H1 (cell line): Measurements from ENCODE around the gene PPP1R12A. TPM values are rescaled to one million over a fixed set of nuclear protein-coding genes. Genes with fewer than 3 reads are reported as not detected.

ENCODE experiments used
- CTCF ChIA-PET: fragments of 300-600 bp; sonication (Branson Sonifier 250); formaldehyde crosslinking; loops from one replicate; lab custom pipeline; 2021; ENCODE audit not compliant: partially characterized antibody; lab: Charles Lee
- POLR2A ChIA-PET: fragments of 300-600 bp; sonication (Branson Sonifier 250); formaldehyde crosslinking; loops from one replicate; lab custom pipeline; 2021; ENCODE audit warnings: inconsistent platforms; ENCODE audit not compliant: partially characterized antibody; lab: Charles Lee
- DNase-seq, 2 experiments: peaks; one replicate each; pipeline versions ENCODE4 v3.0.0 to v3.0.0-alpha.2; 2010 to 2022; ENCODE audit warnings: low spot score in 2 of 2, low read depth in 1 of 2, mixed read lengths in 1 of 2
- FAIRE-seq: peaks from 2 replicates; lab custom pipeline; 2011; peaks lifted over from hg19 to GRCh38; lab: Jason Lieb, UNC
- H2AFZ ChIP-seq: 2 replicates; pipeline ENCODE4 v1.8.1; 2012; ENCODE audit warnings: low read length, inconsistent platforms
- H2AK5ac ChIP-seq: 2 replicates; pipeline ENCODE4 v1.6.1; 2013; ENCODE audit warnings: low read depth, low read length
- H2BK120ac ChIP-seq: replicated peaks from 2 replicates; pipeline ENCODE3; 2013; ENCODE audit warnings: low read depth, low read length, inconsistent platforms
- H2BK12ac ChIP-seq: 2 replicates; pipeline ENCODE4 v1.6.1; 2013; ENCODE audit warnings: low read depth, low read length
- H2BK15ac ChIP-seq: 2 replicates; pipeline ENCODE4 v1.6.1; 2013; ENCODE audit warnings: low read length
- H2BK20ac ChIP-seq: 2 replicates; pipeline ENCODE4 v1.6.1; 2013; ENCODE audit warnings: low read length
- H2BK5ac ChIP-seq: 2 replicates; pipeline ENCODE4 v1.6.1; 2013; ENCODE audit warnings: low read depth, low read length
- H3K14ac ChIP-seq: 2 replicates; pipeline ENCODE4 v1.6.1; 2013; ENCODE audit warnings: inconsistent platforms; ENCODE audit not compliant: insufficient read length
- H3K18ac ChIP-seq: 2 replicates; pipeline ENCODE4 v1.6.1; 2013; ENCODE audit warnings: low read length; ENCODE audit errors: extremely low read depth
- H3K23ac ChIP-seq: 2 replicates; pipeline ENCODE4 v1.6.1; 2013; ENCODE audit warnings: inconsistent platforms; ENCODE audit not compliant: insufficient read length
- H3K23me2 ChIP-seq: 2 replicates; pipeline ENCODE4 v1.6.1; 2013; ENCODE audit warnings: low read depth, low read length
- H3K27ac ChIP-seq: 2 replicates; pipeline ENCODE4 v1.6.1; 2011; ENCODE audit warnings: low read depth, low read length, inconsistent platforms
- H3K27me3 ChIP-seq, 4 experiments: replicated peaks in 1 of 4; 1 replicate in 1 of 4; 2 replicates in 3 of 4; pipeline versions ENCODE4 v1.6.1 to v1.8.1; 2011 to 2013; ENCODE audit warnings: low read length in 3 of 4, mild to moderate bottlenecking in 3 of 4, inconsistent platforms in 2 of 4, mixed read lengths in 2 of 4, moderate library complexity in 1 of 4; ENCODE audit not compliant: control insufficient read depth in 3 of 4, insufficient read depth in 3 of 4; ENCODE audit errors: extremely low read depth in 1 of 4
- H3K36me3 ChIP-seq, 4 experiments: 2 replicates each; pipeline versions ENCODE4 v1.6.1 to v1.8.1; 2011 to 2013; ENCODE audit warnings: mild to moderate bottlenecking in 4 of 4, low read length in 3 of 4, moderate library complexity in 2 of 4, control low read depth in 1 of 4, inconsistent platforms in 1 of 4; ENCODE audit not compliant: insufficient read depth in 4 of 4, control insufficient read depth in 2 of 4
- H3K4ac ChIP-seq: replicated peaks from 2 replicates; pipeline ENCODE3; 2013; ENCODE audit warnings: low read length, low read depth, mixed read lengths, inconsistent platforms; ENCODE audit not compliant: insufficient read length
- H3K4me1 ChIP-seq, 4 experiments: replicated peaks in 1 of 4; 1 replicate in 1 of 4; 2 replicates in 3 of 4; pipeline versions ENCODE4 v1.6.1 to v1.8.1; 2011 to 2013; ENCODE audit warnings: low read length in 3 of 4, inconsistent platforms in 2 of 4, mixed read lengths in 1 of 4; ENCODE audit not compliant: insufficient read depth in 4 of 4, control insufficient read depth in 3 of 4
- H3K4me2 ChIP-seq, 2 experiments: 2 replicates each; pipeline versions ENCODE4 v1.6.1 to v1.8.1; 2011 to 2013; ENCODE audit warnings: low read depth in 2 of 2, low read length in 2 of 2, control low read depth in 1 of 2, inconsistent platforms in 1 of 2, mild to moderate bottlenecking in 1 of 2; ENCODE audit not compliant: insufficient read depth in 1 of 2
- H3K4me3 ChIP-seq, 4 experiments: fragments of 200-600, 300-600 bp in 1 of 4; sonication (generic), shearing (Covaris generic), sonication (Bioruptor Twin) in 1 of 4; 2 replicates each; pipeline versions ENCODE4 v1.5.1 to v1.8.1; 2011 to 2016; ENCODE audit warnings: low read length in 4 of 4, low read depth in 3 of 4, control low read depth in 2 of 4, inconsistent platforms in 2 of 4, mild to moderate bottlenecking in 2 of 4, mixed read lengths in 1 of 4, moderate library complexity in 1 of 4; ENCODE audit not compliant: insufficient read depth in 2 of 4; ENCODE audit errors: extremely low read depth in 1 of 4
- H3K56ac ChIP-seq: replicated peaks from 2 replicates; pipeline ENCODE3; 2013; ENCODE audit warnings: low read depth, mild to moderate bottlenecking, mixed read lengths, low read length, inconsistent platforms; ENCODE audit not compliant: insufficient read length
- H3K79me1 ChIP-seq: 2 replicates; pipeline ENCODE4 v1.6.1; 2013; ENCODE audit warnings: low read depth, low read length, control low read depth
- H3K79me2 ChIP-seq, 2 experiments: 2 replicates each; pipeline versions ENCODE4 v1.6.1 to v1.8.1; 2012 to 2013; ENCODE audit warnings: low read length in 2 of 2, mild to moderate bottlenecking in 2 of 2, inconsistent platforms in 1 of 2; ENCODE audit not compliant: insufficient read depth in 2 of 2, control insufficient read depth in 1 of 2
- H3K9ac ChIP-seq, 4 experiments: replicated peaks in 1 of 4; 1 replicate in 1 of 4; 2 replicates in 3 of 4; pipeline versions ENCODE4 v1.6.1 to v1.8.1; 2011 to 2013; ENCODE audit warnings: low read depth in 3 of 4, low read length in 3 of 4, control low read depth in 2 of 4, mild to moderate bottlenecking in 2 of 4, moderate library complexity in 2 of 4, inconsistent platforms in 1 of 4; ENCODE audit errors: extremely low read depth in 1 of 4
- H3K9me3 ChIP-seq, 2 experiments: 2 replicates each; pipeline versions ENCODE4 v1.6.1 to v1.8.1; 2012 to 2013; ENCODE audit warnings: mild to moderate bottlenecking in 2 of 2, moderate library complexity in 2 of 2, control low read depth in 1 of 2, inconsistent platforms in 1 of 2, low read depth in 1 of 2, low read length in 1 of 2, mixed read lengths in 1 of 2; ENCODE audit not compliant: insufficient read depth in 2 of 2
- H4K20me1 ChIP-seq, 2 experiments: replicated peaks in 1 of 2; 2 replicates each; pipeline versions ENCODE3 to v1.8.1; 2011 to 2013; ENCODE audit warnings: inconsistent platforms in 2 of 2, low read length in 2 of 2, mild to moderate bottlenecking in 1 of 2; ENCODE audit not compliant: insufficient read depth in 2 of 2, control insufficient read depth in 1 of 2
- H4K5ac ChIP-seq: 2 replicates; pipeline ENCODE4 v1.6.1; 2013; ENCODE audit warnings: low read length, low read depth, mixed read lengths, inconsistent platforms; ENCODE audit not compliant: insufficient read length
- H4K8ac ChIP-seq: 2 replicates; pipeline ENCODE4 v1.8.0; 2013; ENCODE audit warnings: mild to moderate bottlenecking, moderate library complexity, low read length, inconsistent platforms; ENCODE audit not compliant: insufficient read depth; ENCODE audit errors: extremely low read depth
- H4K91ac ChIP-seq: replicated peaks from 2 replicates; pipeline ENCODE3; 2013; ENCODE audit warnings: low read length, mixed read lengths, inconsistent platforms; ENCODE audit not compliant: insufficient read length
- TAF1 ChIP-seq: IDR thresholded peaks from 2 replicates; pipeline ENCODE4 v1.6.1; 2011; ENCODE audit warnings: mild to moderate bottlenecking, low read depth, low read length
- WGBS, 2 experiments: shearing (Covaris generic) in 1 of 2; methylation state at CpG; one replicate each; pipeline versions ENCODE4 v1.1.6 to v1.1.7; 2013 to 2015; ENCODE audit warnings: low lambda C conversion rate in 2 of 2, mixed read lengths in 2 of 2, inconsistent platforms in 1 of 2, low coverage in 1 of 2, missing lambda C conversion rate in 1 of 2; ENCODE audit not compliant: insufficient replicate concordance in 2 of 2, insufficient coverage in 1 of 2, insufficient read length in 1 of 2; ENCODE audit errors: extremely low coverage in 1 of 2, missing lambda C conversion rate in 1 of 2; 5-methylcytosine and 5-hydroxymethylcytosine counted together
- polyA plus RNA-seq, 7 experiments: library from polyadenylated mRNA; depleted of rRNA in 3 of 7; stranded (reverse) in 5 of 7; unstranded in 2 of 7; fragments of >200 nt in 5 of 7; fragments of 200-250 nt in 2 of 7; gene quantifications; 1 replicate in 5 of 7; 2 replicates in 1 of 7; 4 replicates in 1 of 7; pipeline versions ENCODE4 v1.2.1 to v1.2.3, GENCODE V29; 2011 to 2013; ENCODE audit warnings: missing spikeins in 2 of 7, mixed read lengths in 2 of 7
- total RNA-seq: library from RNA; stranded (reverse); fragmentation: NEBNext Ultra II Directional; extraction: Animal tissue kit (Norgen Biotek cat#: 25700); gene quantifications from 2 replicates; pipeline ENCODE4 v1.2.1, GENCODE V29; 2021

PPP1R12A gene
- total and polyA plus RNA-seq, 2 of the 8 experiments (the other 6 are each of a cell fraction or from before 2014, with no cell fraction given), result 14.7 to 81.5 TPM

GRCh38 chr12:79871621-79872020, 63.3 kb downstream of the PPP1R12A start:
- H3K9ac ChIP-seq, result no peak overlapping the region
- H3K27me3 ChIP-seq, result no peaks in the 10 kb centered on the region
- H3K18ac ChIP-seq, result no peak overlapping the region
- no peak overlapping the region for H3K4ac ChIP-seq
- no peak for TF ChIP-seq TAF1
- no peak overlapping the region for H2BK20ac ChIP-seq
- H3K27ac ChIP-seq, result no peak overlapping the region
- no peak overlapping the region for H2BK120ac ChIP-seq
- no peak for DNase-seq
- H3K79me1 ChIP-seq, result no peaks in the 10 kb centered on the region
- no peak overlapping the region for H2AK5ac ChIP-seq
- H3K4me2 ChIP-seq, result no peak overlapping the region
- H3K4me1 ChIP-seq, result peaks cover 0 to 7% (median 2%) of the 10 kb centered on the region in 4 experiments; a peak in 4 of 7 replicates
- H3K4me3 ChIP-seq, result no peak overlapping the region
- H2BK5ac ChIP-seq, result no peak overlapping the region
- H3K23me2 ChIP-seq, result no peaks in the 10 kb centered on the region
- H3K56ac ChIP-seq, result no peak overlapping the region
- WGBS, 2 experiments, result 87% methylated on average over 7 of the region's 7 CpGs; no CpG with 5 or more reads in 1 of the 2 experiments
- no peak overlapping the region for H4K8ac ChIP-seq
- H2AFZ ChIP-seq, result no peak overlapping the region
- peaks cover 0 to 16% (median 2%) of the 10 kb centered on the region in 4 experiments; a peak in 2 of 8 replicates for H3K36me3 ChIP-seq
- no peak overlapping the region for H4K5ac ChIP-seq
- no peak overlapping the region for H4K91ac ChIP-seq
- H2BK15ac ChIP-seq, result no peak overlapping the region
- H3K14ac ChIP-seq, result no peak overlapping the region
- H4K20me1 ChIP-seq, result peaks cover 0 to 3% of the 10 kb centered on the region in 2 experiments
- H3K23ac ChIP-seq, result no peak overlapping the region
- POLR2A ChIA-PET, result no interaction called here
- H2BK12ac ChIP-seq, result no peak overlapping the region
- H3K79me2 ChIP-seq, result peaks cover 0 to 74% of the 10 kb centered on the region in 2 experiments; a peak in 2 of 4 replicates
- FAIRE-seq, result no peak
- H3K9me3 ChIP-seq, result no peaks in the 10 kb centered on the region
- CTCF ChIA-PET, result no interaction called here
